ENCODE results near the gene KRTAP10-9.

DNA sequence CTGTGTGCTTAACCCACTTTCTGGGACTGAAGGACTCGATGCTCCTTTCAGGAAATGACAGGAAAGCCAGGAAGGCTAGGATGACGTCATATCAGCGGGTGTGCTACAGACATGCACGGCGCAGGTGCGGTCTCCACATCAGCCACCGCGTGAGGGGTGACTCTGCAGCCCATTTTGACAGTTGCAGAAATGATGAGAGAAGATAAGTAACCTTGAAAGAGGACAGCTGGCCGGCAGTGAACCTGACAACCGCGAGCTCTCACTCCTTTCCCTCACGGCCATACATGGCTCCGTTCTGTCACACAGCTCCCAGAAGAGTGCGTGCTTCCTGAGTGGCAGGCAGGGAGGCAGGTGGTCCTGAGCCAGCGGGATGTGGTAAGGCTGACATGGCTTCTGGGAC, 44.8 kb upstream of the KRTAP10-9 start:
- TF ChIP-seq, protein P1, sequence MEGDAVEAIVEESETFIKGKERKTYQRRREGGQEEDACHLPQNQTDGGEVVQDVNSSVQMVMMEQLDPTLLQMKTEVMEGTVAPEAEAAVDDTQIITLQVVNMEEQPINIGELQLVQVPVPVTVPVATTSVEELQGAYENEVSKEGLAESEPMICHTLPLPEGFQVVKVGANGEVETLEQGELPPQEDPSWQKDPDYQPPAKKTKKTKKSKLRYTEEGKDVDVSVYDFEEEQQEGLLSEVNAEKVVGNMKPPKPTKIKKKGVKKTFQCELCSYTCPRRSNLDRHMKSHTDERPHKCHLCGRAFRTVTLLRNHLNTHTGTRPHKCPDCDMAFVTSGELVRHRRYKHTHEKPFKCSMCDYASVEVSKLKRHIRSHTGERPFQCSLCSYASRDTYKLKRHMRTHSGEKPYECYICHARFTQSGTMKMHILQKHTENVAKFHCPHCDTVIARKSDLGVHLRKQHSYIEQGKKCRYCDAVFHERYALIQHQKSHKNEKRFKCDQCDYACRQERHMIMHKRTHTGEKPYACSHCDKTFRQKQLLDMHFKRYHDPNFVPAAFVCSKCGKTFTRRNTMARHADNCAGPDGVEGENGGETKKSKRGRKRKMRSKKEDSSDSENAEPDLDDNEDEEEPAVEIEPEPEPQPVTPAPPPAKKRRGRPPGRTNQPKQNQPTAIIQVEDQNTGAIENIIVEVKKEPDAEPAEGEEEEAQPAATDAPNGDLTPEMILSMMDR (optimal IDR thresholded peaks at IDR 0.05 in 1 of 3, IDR thresholded peaks at IDR 0.05 in 1 of 3, conservative IDR thresholded peaks at IDR 0.05 in 1 of 3; ENCODE audit: extremely low read depth in 1 of 3, insufficient read depth in 2 of 3, low read length in 3 of 3): no peak
- TF ChIP-seq EZH2 (IDR thresholded peaks at IDR 0.05; ENCODE audit: low read length): no peak
